NCI-H1930 (cell line): ENCODE data around the gene GALNT2.

Source experiments
- DNase-seq, 2 experiments: peaks; one replicate each; lab custom pipeline; 2025; lab: John Stamatoyannopoulos, UW

GALNT2 gene

DNA sequence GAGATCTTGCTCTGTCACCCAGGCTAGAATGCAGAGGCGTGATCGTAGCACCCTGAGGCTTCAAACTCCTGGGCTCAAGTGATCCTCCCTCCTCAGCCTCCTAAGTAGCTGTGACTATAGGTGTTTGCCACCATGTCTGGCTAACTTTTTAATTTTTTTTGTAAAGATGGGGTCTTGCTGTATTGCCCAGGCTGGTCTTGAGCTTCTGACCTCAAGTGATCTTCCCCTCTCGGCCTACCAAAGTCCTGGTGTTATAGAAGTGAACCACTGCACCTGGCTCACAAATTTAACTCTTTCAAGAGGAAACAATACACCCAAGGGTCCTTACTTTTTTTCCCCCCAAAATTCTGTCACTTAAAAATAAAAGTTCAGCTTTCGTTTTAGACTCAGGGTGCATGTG, 62.3 kb downstream of the GALNT2 start:
- no peak for DNase-seq

DNA sequence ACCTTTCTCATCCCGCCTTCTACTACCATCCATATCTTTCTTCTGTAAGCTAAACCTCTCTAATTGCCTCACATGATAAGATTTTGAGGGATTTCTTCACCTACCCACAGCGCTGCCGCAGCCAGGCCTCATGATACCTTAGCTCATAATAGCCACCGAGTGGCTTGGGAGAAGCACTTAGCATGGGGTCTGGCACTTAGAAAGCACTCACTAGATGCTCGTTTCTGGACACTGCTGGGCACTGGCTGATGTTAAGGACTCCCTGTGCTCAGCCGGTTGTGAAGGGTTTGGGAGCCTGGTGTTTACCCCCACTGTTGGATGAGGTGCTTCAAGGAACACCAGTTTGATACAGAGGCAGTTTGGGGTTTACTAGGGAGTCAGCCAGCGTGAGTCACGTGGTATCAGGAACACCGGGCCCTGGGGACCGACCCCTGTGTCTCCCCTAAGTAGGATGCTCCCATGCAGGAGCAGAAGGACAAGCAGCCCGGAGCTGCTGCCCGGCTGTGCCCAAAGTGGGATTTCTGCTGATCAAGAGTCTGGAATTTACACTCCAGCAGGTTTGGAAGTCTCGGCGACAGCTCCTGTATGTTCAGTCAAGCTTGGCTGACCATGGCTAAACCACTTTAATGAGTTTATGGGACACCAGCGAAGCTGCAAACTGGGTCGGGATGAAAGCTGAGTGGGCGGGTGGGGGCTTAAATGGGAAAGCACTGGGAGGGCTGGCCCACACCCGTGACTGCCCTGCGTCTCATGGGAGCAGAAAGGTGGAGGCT, 63.3 kb downstream of the GALNT2 start:
- no peak for DNase-seq

DNA sequence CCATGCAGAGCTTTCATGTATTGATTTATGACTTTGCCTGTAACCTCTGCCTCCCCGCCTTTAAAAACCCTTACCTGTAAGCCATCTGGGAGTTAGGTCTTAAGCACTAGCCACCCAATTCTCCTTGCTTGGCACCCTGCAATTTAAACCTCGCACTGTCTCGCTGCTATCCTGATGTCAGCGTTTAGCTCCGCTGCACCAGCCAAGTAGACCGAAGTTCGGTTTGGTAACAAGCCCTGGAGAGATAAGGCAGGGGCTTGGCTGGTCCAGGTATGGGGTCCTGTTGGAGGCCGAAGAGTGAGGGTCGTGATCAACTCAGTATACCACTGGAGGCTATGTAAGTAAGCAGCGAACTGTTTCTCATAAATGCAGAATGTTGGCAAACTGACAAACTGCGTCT, 64.4 kb downstream of the GALNT2 start:
- DNase-seq, result no peak

DNA sequence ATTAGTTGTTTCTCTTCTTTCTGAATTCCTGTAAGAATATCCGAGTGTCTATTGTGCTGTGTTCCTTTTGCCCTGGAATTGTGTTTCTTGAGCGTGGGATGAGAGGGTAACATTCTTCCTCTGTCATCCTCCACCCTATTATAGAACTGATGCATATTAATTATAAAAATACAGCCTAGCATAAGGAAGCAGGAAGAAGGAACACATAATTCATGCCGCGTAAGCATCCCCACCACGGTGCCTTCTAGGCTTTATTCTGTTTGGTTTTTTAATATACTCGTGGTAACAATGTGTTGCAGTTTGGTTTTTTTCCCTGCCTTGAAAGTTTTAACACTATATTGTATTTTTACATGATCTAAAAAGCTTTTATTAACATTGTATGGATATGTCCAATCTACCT, 65.7 kb downstream of the GALNT2 start:
- no peak for DNase-seq

DNA sequence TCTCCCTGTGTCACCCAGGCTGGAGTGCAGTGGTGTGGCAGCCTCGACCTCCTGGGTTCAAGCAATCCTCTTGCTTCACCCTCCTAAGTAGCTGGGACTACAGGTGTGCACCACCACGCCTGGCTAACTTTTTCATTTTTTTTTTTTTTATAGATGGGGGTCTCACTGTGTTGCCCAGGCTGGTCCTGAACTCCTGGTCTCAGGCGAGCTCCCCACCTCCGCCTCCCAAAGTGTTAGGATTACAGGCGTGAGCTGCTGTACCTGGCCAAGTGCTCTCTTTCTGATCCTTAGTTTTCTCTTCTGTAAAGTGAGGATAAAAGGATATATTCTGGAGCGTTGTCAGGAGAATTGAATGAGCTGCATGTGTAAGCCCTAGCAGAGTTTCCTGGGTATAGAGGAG, 68.7 kb downstream of the GALNT2 start:
- no peak for DNase-seq

DNA sequence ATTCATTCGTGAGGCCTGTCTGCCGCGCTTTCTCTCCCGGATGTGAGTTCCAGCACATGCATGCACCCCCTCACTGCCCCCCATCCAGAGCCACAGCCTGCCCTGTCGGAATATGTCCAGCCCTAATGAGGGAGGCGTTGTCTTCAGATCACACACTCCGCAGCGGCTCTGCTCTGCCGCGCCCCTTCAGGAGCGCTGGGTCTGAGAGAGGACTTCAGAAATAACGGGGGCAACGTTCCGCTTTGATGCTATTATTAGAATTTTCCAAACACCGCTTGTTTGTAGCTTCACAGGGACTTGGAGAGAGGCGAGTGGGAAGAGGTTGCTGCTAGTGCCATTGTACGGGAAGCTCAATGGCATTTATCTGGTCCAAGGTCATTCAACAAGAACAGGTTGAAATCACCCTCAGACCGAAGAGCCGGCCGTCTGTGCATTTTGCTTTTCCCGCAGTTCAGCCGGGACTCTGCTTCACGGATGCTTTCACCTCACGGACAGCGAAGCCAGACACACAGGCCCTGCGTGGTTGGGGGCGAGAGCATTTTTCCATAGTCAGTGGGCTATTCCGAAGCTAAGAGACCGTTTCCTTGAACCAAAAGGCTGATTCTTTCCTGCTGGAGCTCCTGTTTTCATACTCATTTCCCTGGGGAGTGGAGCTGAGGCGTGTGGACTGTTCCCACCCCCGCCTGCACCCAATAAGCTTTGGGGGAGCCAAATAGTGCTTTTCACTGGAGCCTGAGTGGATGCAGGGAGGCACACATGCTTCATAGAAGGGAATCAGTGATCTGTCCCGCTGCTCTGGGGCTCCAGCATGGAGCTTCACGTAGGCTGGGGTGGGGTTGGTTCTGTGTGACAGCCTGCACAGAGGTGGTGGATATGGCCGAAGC, 69.7 kb downstream of the GALNT2 start:
- DNase-seq, result no peak

DNA sequence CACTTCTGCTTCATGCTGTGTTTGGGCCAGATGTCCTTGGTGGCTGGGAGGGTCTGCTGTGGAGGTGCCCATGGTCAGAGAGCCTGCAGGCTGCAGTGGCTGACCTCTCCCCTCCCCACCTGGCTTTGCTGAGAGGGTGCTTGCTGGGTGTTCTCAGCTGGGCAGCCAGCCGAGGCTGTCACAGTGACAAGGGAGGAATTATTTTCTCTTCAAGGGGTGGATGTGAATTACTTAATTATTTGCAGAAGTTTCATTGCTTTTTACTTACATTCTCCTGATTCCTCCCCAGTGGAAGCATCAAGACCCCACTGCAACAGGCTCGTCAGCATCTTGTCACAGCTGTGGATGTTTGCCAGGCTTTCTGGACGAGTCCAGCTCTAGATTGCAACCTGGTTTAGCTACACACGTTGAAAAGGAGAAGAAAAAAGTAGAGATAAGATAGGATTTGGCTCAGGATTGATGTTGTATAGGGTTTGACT, 70.3 kb downstream of the GALNT2 start:
- no peak for DNase-seq

DNA sequence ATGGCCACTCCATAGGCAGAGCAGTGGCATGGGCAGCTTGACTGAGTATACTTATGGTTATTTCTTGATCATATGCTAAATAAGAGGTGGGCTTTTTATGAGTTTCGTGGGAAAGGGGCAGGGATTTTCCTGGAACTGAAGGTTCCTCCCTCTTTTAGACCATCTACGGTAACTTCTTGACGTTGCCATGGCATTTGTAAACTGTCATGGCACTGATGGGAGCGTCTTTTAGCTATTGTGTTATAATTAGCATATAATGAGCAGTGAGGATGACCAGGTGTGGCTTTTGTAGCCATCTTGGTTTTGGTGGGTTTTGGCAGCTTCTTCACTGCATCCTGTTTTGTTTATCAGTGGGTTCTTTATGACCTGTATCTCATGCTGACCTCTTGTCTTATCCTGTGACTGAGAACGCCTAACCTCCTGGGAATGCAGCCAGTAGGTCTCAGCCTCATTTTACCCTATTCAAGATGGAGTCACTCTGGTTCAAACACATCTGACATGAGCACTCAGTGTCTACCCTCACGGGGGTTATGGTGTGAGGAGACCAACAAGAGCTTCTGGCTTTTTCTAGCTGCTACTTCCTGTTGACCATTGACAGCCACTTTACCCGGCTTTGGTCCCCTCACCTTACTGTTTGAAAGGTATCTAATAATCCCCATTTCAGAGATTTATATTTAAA, 71.7 kb downstream of the GALNT2 start:
- no peak for DNase-seq

DNA sequence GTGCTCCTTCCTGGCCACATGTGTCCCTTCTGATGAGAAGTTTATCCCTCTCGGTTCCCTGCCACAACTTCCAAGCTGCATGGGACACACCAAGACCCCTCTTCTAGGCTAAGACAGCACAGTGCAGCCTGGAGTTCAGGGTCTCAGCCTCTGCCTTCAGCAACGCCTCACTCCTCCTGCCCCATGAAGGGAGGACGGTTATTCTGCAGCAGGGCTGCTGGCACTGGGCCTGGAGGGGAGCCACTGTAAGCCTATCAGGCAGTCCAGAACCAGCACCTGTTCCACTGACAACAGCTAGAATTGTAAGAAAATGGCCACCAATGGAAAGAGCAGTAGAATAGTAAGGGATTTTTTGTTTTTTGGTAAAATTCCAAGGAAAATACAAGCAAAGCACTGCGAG, 72.3 kb downstream of the GALNT2 start:
- DNase-seq, result no peak

DNA sequence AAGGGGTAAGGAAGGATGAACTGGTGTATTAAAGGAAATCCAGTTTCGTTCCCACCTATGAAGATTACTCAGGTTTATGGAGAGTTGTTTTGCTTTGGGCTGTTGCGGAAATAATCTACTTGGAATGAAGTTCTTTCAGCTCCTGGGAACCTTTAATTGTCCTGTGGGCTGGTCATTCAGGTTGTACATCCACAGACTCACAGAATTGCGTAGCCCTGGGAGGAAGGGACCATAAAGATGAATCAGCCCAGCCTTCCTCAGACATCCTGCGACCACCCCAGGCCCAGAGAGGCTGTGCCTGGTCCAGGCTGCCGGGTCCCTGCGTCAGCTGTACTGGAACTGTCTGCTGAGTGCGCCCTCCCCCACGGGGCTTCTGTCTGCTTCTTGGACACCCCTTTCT, 72.7 kb downstream of the GALNT2 start:
- no peak for DNase-seq

DNA sequence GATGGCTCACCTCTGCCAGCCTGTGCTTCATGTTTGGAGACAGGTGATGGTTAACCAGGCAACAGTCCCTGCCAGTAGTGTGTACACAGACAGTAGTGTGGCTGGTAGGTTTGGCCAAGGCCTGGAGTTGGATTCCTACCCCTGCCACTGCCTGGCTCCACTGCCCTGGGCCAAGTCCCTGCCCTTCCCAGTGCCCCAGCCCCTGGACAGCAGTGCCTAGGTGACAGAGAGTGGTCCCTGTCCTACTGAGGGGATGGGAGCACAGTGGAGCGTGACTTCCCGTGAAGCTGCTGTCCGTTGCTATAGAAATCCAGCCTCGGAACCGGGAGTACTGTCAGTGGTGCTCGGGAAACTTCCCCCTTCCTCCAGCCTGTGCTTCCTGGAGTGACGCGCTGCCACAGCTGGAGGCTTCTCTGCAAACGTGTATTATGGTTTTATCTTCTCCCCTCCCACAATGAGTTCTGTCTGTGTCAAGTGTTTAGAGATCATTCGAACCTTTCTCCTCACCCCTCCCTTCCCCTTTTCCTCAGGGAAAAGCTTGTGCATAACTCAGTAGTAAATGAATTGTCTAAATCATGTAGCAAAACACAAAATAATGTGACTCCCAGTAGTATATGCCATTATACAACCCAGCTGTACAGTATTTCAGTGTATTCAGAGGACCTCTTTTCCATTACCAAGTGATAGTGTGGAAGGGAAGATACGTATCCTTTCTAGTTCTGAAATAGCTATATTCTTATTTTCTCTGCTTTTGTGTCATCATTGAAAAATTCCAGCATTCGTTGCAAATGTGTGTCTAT, 73.4 kb downstream of the GALNT2 start:
- no peak for DNase-seq

DNA sequence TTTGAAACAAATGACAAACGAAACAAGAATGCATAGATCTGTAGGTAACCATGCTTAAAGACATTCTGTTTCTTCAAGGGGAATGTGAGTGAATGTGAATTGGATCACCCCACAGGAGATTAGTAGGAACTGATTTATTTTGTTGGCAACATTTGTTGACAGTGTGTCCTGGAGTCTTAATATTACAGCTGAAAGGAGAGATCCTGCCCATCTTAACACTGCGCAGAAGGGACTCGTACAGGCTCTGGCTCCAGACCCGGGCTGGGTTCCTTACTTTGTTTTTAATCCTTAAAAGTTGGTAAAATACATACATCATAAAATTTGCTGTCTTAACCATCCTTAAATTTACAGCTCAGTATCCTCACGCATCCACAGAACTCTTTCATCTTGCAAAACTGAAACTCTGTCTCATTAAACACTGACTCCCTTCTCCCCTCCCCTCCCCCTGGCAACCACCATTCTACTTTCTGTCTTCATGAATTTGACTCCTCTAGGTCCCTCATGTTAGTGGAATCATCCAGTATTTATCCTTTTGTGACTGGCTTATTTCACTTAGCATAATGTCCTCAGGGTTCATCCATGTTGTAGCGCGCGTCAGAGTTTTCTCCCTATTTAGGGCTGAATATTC, 74.1 kb downstream of the GALNT2 start:
- no peak for DNase-seq

DNA sequence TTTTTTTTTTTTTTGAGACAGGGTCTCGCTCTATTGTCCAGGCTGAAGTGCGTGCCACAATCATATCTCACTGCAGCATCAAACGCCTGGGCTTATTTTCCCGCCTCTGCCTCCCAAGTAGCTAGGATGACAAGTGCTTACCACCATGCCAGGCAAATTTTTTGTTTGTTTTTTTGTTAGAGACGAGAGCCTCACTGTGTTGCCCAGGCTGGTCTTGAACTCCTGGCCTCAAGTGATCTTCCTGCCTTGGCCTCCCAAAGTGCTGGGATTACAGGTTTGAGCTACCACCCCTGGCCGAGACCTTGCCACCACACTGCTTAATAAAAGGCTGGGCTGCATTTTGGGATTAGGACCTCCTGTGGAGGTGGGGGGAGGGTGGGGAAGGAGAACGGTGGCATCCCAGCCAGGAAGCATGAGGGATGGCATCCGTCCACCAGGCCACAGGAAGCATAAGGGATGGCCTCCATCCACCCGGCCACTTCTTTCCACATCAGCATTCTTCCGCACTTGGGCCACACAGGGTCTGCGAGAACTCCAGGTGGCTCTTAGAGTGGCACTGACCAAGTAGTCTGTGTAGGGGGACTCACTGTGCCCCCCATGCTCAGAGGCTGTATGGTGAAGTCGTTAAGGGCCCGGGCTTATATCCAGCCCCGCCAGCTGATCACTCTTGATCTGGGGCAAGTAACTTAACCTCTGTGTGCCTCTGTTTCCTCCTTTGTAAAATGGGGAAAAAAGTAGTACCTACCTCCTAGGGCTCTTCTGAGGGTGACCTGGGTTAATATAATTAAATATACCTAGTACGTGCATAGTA, 75.0 kb downstream of the GALNT2 start:
- no peak for DNase-seq

DNA sequence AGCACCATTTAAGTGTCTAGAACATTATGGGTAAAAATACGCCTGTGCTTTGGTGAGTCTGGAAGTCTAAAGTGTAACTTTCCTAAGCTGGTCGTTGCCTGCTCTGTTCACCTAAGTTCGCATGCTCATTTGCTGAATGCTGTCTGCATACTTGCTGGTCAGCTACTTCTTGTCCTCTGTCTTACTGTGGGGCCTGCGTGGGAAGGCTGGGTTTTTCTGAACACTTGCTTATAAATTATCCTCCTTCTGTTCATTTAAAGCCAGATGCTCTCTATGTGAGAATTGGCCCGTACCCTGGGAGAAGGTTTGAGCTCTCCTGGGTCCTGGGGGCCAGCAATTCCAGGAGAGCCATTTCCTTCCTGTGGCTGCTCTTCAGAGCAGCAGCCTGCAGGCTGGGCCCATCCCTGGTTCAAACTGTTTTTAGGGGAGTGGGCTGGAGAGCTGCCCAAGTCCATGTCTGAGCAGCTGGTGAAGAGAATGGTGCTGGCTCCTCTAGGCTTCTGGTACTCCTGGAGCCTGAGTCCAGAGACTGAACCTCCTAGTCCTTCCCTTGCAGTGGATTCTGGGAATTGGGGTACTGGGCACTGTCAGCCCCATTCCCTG, 75.7 kb downstream of the GALNT2 start:
- DNase-seq, result no peak

DNA sequence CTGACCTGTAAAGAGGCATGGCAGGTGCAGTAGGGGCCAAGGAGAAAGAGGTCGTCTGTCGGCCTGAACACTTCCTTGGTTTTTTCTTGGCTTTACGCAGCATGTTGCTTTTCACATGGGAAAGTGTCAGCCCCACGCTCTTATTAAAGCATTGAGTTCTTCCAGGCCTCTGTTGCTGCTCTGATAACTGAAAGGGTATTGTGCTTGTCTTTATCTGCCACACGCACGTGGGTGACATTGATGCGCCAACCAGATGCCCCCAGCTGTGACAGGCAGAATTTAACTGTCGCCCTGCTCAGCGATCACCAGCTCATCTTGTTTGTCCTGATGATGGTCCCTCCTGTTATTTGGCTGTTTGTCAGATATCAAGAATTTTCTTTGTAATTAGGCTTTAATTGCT, 76.5 kb downstream of the GALNT2 start:
- no peak for DNase-seq

DNA sequence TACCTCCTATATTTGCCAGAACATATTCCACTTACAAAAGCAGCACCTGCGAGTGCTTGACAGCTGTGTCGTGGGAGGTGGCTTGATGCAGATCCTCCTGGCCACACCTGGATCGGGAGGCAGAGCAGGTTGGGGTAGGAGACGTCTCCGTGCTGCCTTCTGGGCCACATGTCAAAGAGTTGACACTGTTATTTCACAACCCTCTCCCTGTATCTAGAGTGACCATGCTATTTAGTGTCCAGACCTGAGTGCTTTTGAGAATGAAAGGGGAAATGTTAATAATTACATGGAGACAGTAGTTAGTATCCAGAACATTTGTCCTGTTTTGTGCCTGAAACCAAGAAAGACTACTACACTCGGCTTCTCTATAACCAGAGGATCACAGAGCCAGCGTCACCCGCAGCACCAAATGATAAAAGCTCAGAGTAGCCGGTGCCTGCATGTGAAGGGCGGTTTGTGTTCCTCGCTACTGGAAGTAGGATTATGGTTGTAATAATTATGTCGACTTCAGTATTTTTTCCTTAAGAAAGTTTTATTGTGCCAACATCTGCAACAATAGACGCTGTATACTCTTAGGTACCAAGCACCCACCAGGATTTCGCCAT, 77.1 kb downstream of the GALNT2 start:
- DNase-seq, result no peak

DNA sequence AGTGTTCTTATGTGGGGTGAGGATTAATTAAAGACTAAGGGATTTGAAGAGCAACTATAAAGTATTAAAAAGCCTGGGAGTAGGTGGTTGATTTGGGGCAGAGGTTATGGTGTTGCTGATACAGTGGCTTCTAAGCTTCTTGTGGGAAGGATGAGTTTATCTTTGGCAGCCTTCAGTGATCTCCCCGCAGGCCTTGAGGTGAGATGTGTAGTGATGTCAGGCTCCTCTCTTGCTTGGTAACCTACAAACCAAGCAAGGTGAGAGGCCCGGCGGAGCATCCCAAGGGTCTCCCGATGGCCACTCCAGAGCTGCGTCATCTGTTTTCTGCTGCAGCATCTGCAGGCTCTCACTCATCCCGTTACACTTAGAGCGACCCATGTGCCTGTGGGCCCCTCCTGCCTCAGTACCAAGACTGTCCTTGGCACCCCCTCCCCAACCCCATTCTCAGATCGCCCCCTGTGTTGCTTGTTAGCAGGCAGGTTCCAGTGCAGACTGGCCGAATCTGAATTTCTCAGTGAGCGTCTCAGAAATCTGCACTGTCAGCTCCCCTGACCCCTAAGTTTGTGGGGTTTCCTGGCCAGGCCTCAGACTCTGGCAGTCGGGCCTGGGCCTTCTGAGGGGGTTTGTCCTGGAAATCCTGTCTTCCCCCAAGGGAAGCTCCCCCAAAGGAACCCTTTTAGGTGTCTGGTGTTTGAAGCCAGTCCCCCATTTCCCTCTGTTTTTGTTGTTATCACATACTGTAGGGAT, 77.9 kb downstream of the GALNT2 start:
- DNase-seq, result no peak

DNA sequence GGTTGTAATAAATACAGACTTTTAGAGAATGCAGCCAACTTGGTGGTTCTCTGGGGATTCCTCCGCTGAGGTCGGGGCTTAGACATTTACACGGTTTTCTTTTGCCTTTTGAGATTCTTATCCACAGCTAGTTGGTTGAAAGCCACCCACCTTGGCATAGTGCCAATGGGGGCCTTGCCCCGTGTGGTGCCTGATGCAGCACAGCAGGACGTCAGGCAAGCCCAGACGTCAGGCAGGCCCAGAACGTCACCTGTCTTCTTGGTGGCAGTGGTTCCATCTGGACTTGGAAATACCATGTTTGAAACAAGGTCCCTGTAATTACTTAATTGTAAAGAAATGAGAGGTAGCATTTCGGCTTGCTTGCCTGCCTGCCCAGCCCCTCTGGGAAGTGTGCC, 78.5 kb downstream of the GALNT2 start:
- DNase-seq, result no peak

DNA sequence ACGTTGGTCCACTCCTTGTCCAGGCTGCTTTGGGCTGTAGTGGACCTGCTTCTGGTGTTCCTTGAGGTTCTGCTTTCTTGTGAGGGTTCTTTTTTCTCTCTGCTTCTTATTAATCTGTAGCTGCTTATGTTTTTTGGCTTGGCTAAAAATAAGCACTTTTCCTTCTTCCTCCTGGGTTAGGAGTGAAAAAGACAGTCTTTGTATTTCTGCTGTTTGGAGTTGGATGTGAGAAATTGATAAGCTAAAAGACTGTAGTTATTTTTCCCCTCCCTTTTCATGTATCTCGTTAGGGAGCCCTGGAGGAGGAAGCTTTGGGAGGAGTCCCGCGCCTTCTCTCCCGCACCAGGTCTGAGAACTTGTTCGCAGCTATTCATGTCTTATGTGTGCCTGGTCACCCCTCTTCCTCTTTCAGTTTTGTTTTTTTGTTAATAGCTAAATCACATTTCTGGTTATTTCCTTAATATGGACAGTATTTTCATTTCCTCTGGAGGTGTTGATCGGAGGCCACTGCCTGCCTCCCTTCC, 79.0 kb downstream of the GALNT2 start:
- DNase-seq, result no peak
